IMR-90 (cell line): ENCODE data around the gene ATP9B. TPM values are rescaled to one million over a fixed set of nuclear protein-coding genes. Genes with fewer than 3 reads are reported as not detected.
A peak's percentile ranks its signal among the peaks of the same experiment; 100 is the strongest.

Experiments
- ATAC-seq: fragments of 200-7000 bp; cut with Tn5 transposase; 2 replicates; pipeline ENCODE4 v1.9.1; 2020; ENCODE audit warnings: low read depth, mild to moderate bottlenecking, moderate library complexity
- BruUV-seq: library from RNA; stranded (reverse); fragments of 400-500 nt; replicated peaks from 2 replicates; lab custom pipeline; 2021; lab: Mats Ljungman, UMichigan
- CTCF ChIA-PET: fragments of 300-600 bp; formaldehyde crosslinking; extraction: SDS; loops from one replicate; lab custom pipeline; 2021; ENCODE audit warnings: antibody characterized with exemption; lab: Yijun Ruan, JAX
- POLR2A ChIA-PET: fragments of 300-600 bp; sonication (Branson Sonifier 250); formaldehyde crosslinking; loops from one replicate; lab custom pipeline; 2022; ENCODE audit warnings: antibody characterized with exemption; ENCODE audit not compliant: unreplicated experiment; lab: Charles Lee
- DNase-seq: peaks from one replicate; pipeline ENCODE4 v3.0.0; 2013
- H2AFZ ChIP-seq: replicated peaks from 2 replicates; pipeline ENCODE3; 2013; ENCODE audit warnings: low read length, mild to moderate bottlenecking; ENCODE audit not compliant: poor library complexity
- H2AK5ac ChIP-seq: 2 replicates; pipeline ENCODE4 v1.6.1; 2013; ENCODE audit warnings: low read depth, low read length, inconsistent platforms
- H2AK9ac ChIP-seq: replicated peaks from 2 replicates; pipeline ENCODE3; 2013; ENCODE audit warnings: mild to moderate bottlenecking, low read depth, low read length, moderate library complexity; ENCODE audit not compliant: poor library complexity
- H2BK120ac ChIP-seq: 2 replicates; pipeline ENCODE4 v1.6.1; 2013; ENCODE audit warnings: low read depth, low read length, inconsistent platforms
- H2BK15ac ChIP-seq: 3 replicates; pipeline ENCODE4 v1.6.1; 2013; ENCODE audit warnings: low read depth, low read length, inconsistent platforms
- H2BK20ac ChIP-seq: 2 replicates; pipeline ENCODE4 v1.6.1; 2013; ENCODE audit warnings: low read depth, mild to moderate bottlenecking, inconsistent platforms, low read length, moderate library complexity
- H2BK5ac ChIP-seq: 2 replicates; pipeline ENCODE4 v1.6.1; 2013; ENCODE audit warnings: mild to moderate bottlenecking, low read depth, low read length, inconsistent platforms; ENCODE audit not compliant: poor library complexity, severe bottlenecking
- H3K14ac ChIP-seq: replicated peaks from 2 replicates; pipeline ENCODE4 v1.6.1; 2013; ENCODE audit warnings: low read depth, low read length, inconsistent platforms
- H3K18ac ChIP-seq: 2 replicates; pipeline ENCODE4 v1.6.1; 2013; ENCODE audit warnings: low read depth, low read length, control low read depth
- H3K23ac ChIP-seq: 2 replicates; pipeline ENCODE4 v1.6.1; 2013; ENCODE audit warnings: low read depth, low read length, inconsistent platforms
- H3K27ac ChIP-seq: 2 replicates; pipeline ENCODE4 v1.5.1; 2013; ENCODE audit warnings: mild to moderate bottlenecking, control low read depth, low read length; ENCODE audit not compliant: insufficient read depth
- H3K27me3 ChIP-seq: 2 replicates; pipeline ENCODE4 v1.6.1; 2013; ENCODE audit warnings: low read length; ENCODE audit not compliant: control insufficient read depth, insufficient read depth
- H3K36me3 ChIP-seq: 2 replicates; pipeline ENCODE4 v1.6.1; 2013; ENCODE audit warnings: low read length, mixed read lengths; ENCODE audit not compliant: control insufficient read depth, insufficient read depth
- H3K4ac ChIP-seq: 2 replicates; pipeline ENCODE4 v1.6.1; 2013; ENCODE audit warnings: low read depth, low read length, inconsistent platforms
- H3K4me1 ChIP-seq: 2 replicates; pipeline ENCODE4 v1.6.1; 2013; ENCODE audit warnings: low read length, mixed read lengths; ENCODE audit not compliant: control insufficient read depth, insufficient read depth
- H3K4me2 ChIP-seq: 2 replicates; pipeline ENCODE4 v1.6.1; 2013; ENCODE audit warnings: low read depth, mild to moderate bottlenecking, control low read depth, low read length, moderate library complexity
- H3K4me3 ChIP-seq: 2 replicates; pipeline ENCODE4 v1.5.1; 2013; ENCODE audit warnings: low read depth, mild to moderate bottlenecking, control low read depth, low read length, moderate library complexity; ENCODE audit not compliant: insufficient read depth
- H3K56ac ChIP-seq: 2 replicates; pipeline ENCODE4 v1.6.1; 2013; ENCODE audit warnings: low read length, inconsistent platforms; ENCODE audit not compliant: insufficient read depth; ENCODE audit errors: extremely low read depth
- H3K79me1 ChIP-seq, 2 experiments: 2 replicates each; pipeline ENCODE4 v1.6.1; 2013; ENCODE audit warnings: low read length in 2 of 2, inconsistent platforms in 1 of 2, low read depth in 1 of 2
- H3K9ac ChIP-seq: 2 replicates; pipeline ENCODE4 v1.6.1; 2013; ENCODE audit warnings: low read depth, low read length, control low read depth
- H3K9me1 ChIP-seq: 2 replicates; pipeline ENCODE4 v1.6.1; 2013; ENCODE audit warnings: low read length, inconsistent platforms; ENCODE audit not compliant: insufficient read depth
- H3K9me3 ChIP-seq: 2 replicates; pipeline ENCODE4 v1.6.1; 2013; ENCODE audit warnings: low read length; ENCODE audit not compliant: control insufficient read depth, insufficient read depth
- H4K20me1 ChIP-seq: 2 replicates; pipeline ENCODE4 v1.6.1; 2013; ENCODE audit warnings: low read length, inconsistent platforms; ENCODE audit not compliant: insufficient read depth
- H4K5ac ChIP-seq: 2 replicates; pipeline ENCODE4 v1.6.1; 2013; ENCODE audit warnings: mild to moderate bottlenecking, low read depth, low read length, control low read depth
- H4K8ac ChIP-seq, 2 experiments: 2 replicates each; pipeline ENCODE4 v1.6.1; 2013; ENCODE audit warnings: low read depth in 2 of 2, low read length in 2 of 2, control low read depth in 1 of 2, inconsistent platforms in 1 of 2
- H4K91ac ChIP-seq: 2 replicates; pipeline ENCODE4 v1.6.1; 2013; ENCODE audit warnings: low read depth, low read length, inconsistent platforms; ENCODE audit not compliant: insufficient read depth
- BHLHE40 ChIP-seq: fragments of 150-350 bp; IDR thresholded peaks from 2 replicates; pipeline ENCODE4 v1.6.1; 2016; ENCODE audit warnings: mild to moderate bottlenecking, low read depth, low read length
- CEBPB ChIP-seq: IDR thresholded peaks from 2 replicates; pipeline ENCODE4 v1.6.1; 2012; ENCODE audit warnings: low read depth, low read length, improper control_type of control experiment
- NFE2L2 ChIP-seq: fragments of 150-350 bp; IDR thresholded peaks from 2 replicates; pipeline ENCODE4 v1.6.1; 2016; ENCODE audit warnings: low read depth, mild to moderate bottlenecking, low read length
- RCOR1 ChIP-seq: IDR thresholded peaks from 2 replicates; pipeline ENCODE4 v1.6.1; 2012; ENCODE audit warnings: mild to moderate bottlenecking, low read length, improper control_type of control experiment; ENCODE audit not compliant: insufficient replicate concordance
- USF2 ChIP-seq: fragments of 150-350 bp; IDR thresholded peaks from 2 replicates; pipeline ENCODE4 v1.6.1; 2017; ENCODE audit warnings: mild to moderate bottlenecking, antibody characterized with exemption, low read length, low read depth
- WGBS, 2 experiments: methylation state at CpG; one replicate each; pipeline versions ENCODE4 v1.1.5 to v1.1.7; 2013; ENCODE audit warnings: missing lambda C conversion rate in 2 of 2; ENCODE audit not compliant: insufficient read length in 1 of 2; ENCODE audit errors: extremely low coverage in 2 of 2; 5-methylcytosine and 5-hydroxymethylcytosine counted together
- dilution Hi-C: fragments of 300-500 bp; cut with HindIII; formaldehyde crosslinking; loops from one replicate; pipeline ENCODE4 v1.14.3; 2018; ENCODE audit warnings: low sequenced_read_pairs; ENCODE audit not compliant: unreplicated experiment
- in situ Hi-C: fragments of 300-500 bp; cut with MboI; formaldehyde crosslinking; loops from 3 replicates; pipeline ENCODE4 v1.14.3; 2019; ENCODE audit warnings: low sequenced_read_pairs, inconsistent platforms, mixed read lengths
- intact Hi-C: fragments of 100-400 bp; cut with micrococcal nuclease; formaldehyde crosslinking; loops from 2 replicates; pipeline ENCODE4 v1.10.0; 2022
- polyA plus RNA-seq, 3 experiments: library from polyadenylated mRNA; depleted of rRNA; stranded (reverse); fragments of >200 nt; gene quantifications; 2 replicates each; pipeline ENCODE4 v1.2.3, GENCODE V29; 2012; ENCODE audit warnings: low replicate concordance in 1 of 3
- total RNA-seq: library from RNA; depleted of rRNA; stranded (reverse); fragments of >200 nt; gene quantifications from 2 replicates; pipeline ENCODE4 v1.2.3, GENCODE V29; 2012

ATP9B gene
- total and polyA plus RNA-seq, 2 of the 4 experiments (the other 2 are of a cell fraction) = 11.0 to 11.5 TPM

DNA sequence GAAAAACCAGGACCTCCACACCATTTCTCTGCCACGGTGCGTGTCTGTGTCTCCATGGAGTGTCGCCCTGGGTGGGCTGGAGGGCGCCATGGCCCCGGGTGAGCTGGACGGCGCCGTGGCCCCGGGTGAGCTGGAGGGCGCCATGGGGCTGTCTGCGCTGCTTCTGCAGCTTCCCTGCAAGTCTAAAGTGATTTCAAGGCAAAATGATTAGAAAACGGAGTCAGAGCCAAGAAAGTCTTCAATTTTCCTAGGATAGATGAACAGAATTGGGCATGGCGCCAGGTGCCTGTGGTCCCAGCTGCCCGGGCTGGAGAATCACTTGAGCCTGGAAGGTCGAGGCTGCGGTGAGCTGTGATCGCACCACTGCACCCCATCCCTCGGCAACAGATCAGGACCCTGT lies 298.8 kb downstream of the ATP9B start:
- H3K18ac ChIP-seq = no peak overlapping the region
- H3K14ac ChIP-seq = no peak overlapping the region
- H4K8ac ChIP-seq = no peak overlapping the region
- no peak overlapping the region for H2BK120ac ChIP-seq
- no peak overlapping the region for H3K9ac ChIP-seq
- H3K4me3 ChIP-seq = no peak overlapping the region
- ATAC-seq = no peak
- no peak overlapping the region for H2BK5ac ChIP-seq
- no TSS peak for BruUV-seq
- peaks cover 15% of the 10 kb centered on the region for H3K9me1 ChIP-seq
- H2AK9ac ChIP-seq = no peak overlapping the region
- no peak overlapping the region for H3K23ac ChIP-seq
- in situ Hi-C loops (no loop called here), dilution Hi-C loops (no loop called here), intact Hi-C loops (no loop called here)
- H3K9me3 ChIP-seq = no peaks in the 10 kb centered on the region
- no peak overlapping the region for H3K27ac ChIP-seq
- POLR2A ChIA-PET = no interaction called here
- H2BK20ac ChIP-seq = no peak overlapping the region
- no peak overlapping the region for H2BK15ac ChIP-seq
- no peaks in the 10 kb centered on the region; the same call in 1 of the 2 replicates for H3K36me3 ChIP-seq
- TF ChIP-seq USF2 (no peak), BHLHE40 (no peak), CEBPB (no peak), NFE2L2 (no peak), RCOR1 (no peak)
- H3K79me1 ChIP-seq = no peaks in the 10 kb centered on the region
- WGBS, 2 experiments = 67% methylated on average over 5 of the region's 18 CpGs; no CpG with 5 or more reads in 1 of the 2 experiments
- H3K4ac ChIP-seq = no peak overlapping the region
- H4K20me1 ChIP-seq = peaks cover 14% of the 10 kb centered on the region; the same call in 1 of the 2 replicates
- H4K5ac ChIP-seq = no peak overlapping the region
- H3K4me1 ChIP-seq = peaks cover 13% of the 10 kb centered on the region
- CTCF ChIA-PET = no interaction called here
- H2AK5ac ChIP-seq = no peak overlapping the region
- no peak overlapping the region for H3K56ac ChIP-seq
- no peak overlapping the region for H4K91ac ChIP-seq
- H3K27me3 ChIP-seq = no peaks in the 10 kb centered on the region
- DNase-seq = peak; percentile 30
- H2AFZ ChIP-seq = no peak overlapping the region
- H3K4me2 ChIP-seq = no peak overlapping the region
